Measurements from ENCODE around the gene CELF4. TPM values are rescaled to one million over a fixed set of nuclear protein-coding genes. Genes with fewer than 3 reads are reported as not detected.

Gene CELF4
- total RNA-seq, 1 donor from 2014 or later: not detected

DNA sequence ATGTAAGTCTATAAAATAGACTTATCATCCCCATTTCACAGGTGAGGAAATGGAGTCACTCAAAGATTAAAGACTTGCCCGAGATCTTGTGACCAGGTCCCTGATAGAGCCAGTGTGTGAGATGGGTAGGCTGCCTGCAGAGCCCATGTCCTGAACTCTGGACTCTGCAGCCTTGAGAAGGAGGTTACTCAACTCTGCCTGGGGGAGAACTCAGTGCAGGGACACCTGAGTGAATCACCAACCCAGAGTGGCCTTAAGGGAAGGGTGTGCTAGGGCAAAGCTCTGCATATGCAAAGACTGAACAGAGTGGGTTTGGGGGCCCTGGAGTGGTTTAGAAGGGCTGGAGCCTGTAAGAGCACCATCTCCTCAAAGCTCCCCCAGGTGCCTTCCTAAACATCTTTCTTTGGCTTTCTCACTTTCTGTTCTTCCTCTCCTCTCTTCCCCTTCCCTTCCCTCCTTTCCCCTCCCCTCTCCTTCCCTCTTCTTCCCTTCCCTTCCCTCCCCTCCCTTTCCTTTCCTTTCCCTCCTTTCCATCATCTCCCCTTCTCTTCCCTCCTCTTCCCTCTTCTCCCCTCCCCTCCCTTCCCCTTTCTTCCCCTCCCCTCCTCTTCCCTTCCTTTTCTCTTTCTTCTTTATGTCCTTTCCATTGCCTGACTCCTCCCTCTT, 67.6 kb downstream of the CELF4 start:
- DNase-seq (ENCODE audit: low read depth): no peak

GRCh38 chr18:37496568-37496967, 69.0 kb downstream of the CELF4 start:
- DNase-seq (ENCODE audit: low read depth): no peak

- no peak for DNase-seq (ENCODE audit: low read depth)
Measured at GRCh38 chr18:37495354-37495753, 70.2 kb downstream of the CELF4 start.

- no peak for DNase-seq (ENCODE audit: low read depth)
Measured at GRCh38 chr18:37494406-37494805, 71.2 kb downstream of the CELF4 start.

DNA sequence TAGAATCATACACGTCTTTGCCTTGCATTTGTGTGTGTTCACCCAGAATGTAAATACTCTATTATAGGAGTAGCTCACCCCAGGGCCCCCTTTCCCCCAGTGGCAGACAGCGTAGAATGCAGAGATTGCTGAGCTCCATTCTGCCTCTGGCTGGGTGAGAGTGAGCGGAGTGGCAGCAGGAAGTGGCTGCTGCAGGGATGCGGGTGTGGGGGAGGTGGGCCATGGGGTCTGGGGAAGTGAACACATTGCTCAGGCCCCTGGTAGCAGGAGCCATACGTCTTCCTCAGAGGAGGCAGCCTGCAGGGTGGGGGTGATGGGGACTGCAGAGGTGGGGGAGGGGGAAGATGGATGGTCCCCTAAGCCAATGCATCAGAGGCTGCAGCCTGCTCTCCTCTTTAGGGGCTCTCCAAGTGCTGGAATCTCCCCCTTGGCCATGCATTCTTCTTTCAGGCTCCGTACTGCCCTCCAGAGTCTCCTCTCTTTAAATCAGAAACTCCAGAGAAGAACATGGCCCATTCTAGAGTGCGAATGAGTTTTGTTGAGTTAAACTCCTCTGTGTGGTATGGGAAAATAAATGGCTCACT, 72.2 kb downstream of the CELF4 start:
- DNase-seq (ENCODE audit: low read depth): no peak

DNA sequence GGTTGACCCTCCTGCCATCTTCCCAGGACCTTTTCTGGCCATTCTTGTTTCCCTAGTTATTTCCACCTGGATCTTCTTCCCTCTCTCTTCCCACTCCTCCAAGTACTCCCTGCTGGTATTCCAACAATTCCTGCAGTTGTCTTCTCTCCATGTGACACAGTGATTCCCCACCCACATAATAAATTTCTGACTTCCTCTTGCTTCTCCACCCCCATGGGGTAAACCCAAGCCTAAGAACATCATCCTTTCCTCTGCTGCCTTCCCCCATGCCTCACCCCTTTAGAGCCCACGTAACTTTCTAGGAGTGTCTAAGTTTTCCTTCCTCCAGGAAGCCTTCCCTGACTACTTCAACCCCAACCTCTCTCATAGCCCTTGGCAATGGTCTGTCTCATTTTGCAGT, 72.6 kb downstream of the CELF4 start:
- DNase-seq (ENCODE audit: low read depth): no peak

- DNase-seq (ENCODE audit: low read depth): no peak
Measured at GRCh38 chr18:37491526-37491925, 74.1 kb downstream of the CELF4 start.

- no peak for DNase-seq (ENCODE audit: low read depth)
Measured at GRCh38 chr18:37489998-37490397, 75.6 kb downstream of the CELF4 start.

DNA sequence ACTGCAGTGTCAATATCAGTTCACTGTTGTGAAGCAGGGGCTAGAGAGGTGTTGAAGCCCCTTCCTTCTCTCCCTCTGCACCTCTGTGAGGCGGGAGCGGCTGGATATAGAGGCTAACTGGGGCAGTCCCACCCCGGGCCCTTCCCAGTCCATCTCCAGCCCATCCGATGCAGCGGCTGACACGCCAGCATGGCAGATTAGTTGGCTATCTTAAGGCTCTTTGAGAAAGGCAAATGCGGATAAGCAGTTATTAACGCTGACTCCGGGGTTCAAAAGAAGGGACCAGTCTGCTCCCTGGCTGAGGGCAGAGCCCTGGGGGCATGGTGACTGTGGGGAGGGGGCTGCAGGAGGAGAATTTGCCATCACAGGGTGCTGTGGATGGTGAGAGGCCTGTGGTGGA, 76.6 kb downstream of the CELF4 start:
- no peak for DNase-seq (ENCODE audit: low read depth)

- DNase-seq (ENCODE audit: low read depth): no peak
Measured at GRCh38 chr18:37487400-37487867, 78.2 kb downstream of the CELF4 start.

DNA sequence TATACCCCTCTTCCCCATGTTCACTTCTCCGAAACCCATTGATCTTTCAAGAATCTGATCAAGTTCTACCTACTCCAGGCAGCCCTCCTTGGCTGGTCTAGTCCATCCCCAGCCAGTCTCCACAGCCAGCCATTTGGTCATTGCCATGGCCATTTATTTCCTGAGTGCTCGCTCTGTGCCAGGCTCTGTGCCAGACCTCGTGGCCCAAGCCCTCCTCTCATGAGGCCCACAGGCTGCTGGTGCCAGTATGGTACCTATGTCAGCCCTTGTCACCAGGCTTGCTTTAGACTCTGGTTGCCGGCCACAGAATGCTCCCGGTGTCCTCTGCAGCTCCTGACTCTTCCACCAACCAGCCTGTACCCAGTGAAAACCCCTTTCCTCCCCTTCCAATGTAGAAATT, 78.8 kb downstream of the CELF4 start:
- no peak for DNase-seq (ENCODE audit: low read depth)

DNA sequence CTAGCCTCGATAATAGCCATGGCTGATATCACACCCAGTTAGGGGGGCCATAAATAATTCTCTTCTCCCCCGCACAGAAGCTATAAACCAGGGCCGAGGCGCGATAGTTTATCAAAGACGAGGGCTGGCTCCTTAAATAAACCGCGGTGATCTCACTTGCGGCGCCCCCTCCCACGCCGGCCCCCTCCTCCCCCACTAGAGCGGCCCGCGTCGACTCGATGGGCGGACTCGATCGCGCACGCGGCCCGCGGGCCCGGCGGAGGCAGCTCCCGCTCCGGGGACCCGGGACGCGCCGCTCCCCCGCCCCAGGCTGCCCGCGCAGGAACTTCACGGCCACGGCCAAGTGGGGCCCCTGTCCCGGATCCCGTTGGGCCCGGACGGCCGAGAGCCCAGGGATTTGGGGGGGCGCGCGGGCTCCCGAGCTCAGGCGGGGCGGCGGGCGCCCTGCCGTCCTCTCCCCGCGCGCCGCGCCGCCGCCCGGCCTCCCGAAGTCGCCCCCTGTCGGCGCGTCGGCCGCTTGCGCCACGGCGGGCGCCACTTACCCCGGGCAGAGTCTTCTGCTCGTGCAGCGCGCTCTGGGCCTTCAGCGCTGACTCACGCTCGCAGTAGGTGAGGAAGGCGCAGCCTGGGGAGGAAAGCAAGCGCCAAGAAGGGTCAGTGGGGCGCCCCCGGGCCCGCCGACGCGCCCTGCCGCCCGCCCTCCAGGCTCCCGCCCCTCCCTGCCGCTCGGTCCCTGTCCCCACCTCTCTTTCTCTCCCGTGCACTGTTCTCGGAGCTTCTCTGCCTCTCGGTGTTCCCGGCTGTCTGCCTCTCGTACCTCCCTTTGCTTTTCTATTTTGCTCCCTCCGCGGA, 80.4 kb downstream of the CELF4 start:
- DNase-seq (ENCODE audit: low read depth): no peak

DNA sequence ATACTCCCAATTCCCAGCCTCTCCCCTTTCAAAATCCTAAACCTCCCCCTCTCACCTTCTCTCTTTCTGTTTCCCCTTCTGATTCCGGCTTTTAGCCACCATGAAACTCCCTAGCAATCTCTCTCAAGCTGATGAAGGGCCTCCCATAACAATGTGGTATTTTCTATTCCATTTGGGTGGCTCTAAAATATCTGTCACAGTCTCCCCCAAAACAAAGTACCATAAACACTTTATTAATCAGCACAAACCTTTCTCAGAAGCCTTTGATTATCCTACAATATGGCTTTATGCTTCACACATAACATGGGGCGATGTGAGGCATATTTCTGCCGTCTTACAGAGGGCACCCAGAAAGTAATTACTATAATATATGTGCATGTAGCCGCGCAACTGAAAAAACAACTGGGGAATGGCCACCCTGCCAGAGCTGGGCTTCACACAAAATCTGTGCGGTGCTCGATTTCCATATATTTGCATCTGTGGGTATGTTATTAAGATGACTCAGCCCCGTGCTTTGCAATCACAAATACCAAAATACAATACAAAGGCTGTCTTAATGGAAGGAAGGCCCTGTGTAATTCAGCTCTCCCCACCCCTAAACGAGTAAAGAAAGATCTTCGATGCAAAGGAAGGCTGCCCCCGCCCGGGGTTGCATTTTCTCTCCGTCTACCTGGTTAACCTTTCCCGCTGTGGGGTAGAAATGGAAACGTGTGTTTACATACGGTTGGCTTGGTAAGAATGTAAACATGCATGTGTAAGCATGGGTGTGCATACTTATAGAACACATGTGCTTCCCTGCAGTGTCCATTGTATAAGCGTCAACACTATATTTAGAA, 81.4 kb downstream of the CELF4 start:
- DNase-seq (ENCODE audit: low read depth): no peak

- DNase-seq (ENCODE audit: low read depth): peak; percentile 65
Measured at GRCh38 chr18:37483221-37483971, 82.2 kb downstream of the CELF4 start.

GRCh38 chr18:37482433-37482832, 83.2 kb downstream of the CELF4 start:
- no peak for DNase-seq (ENCODE audit: low read depth)

- no peak for DNase-seq (ENCODE audit: low read depth)
Measured at GRCh38 chr18:37482002-37482401, 83.6 kb downstream of the CELF4 start.

- no peak for DNase-seq (ENCODE audit: low read depth)
Measured at GRCh38 chr18:37481491-37481890, 84.1 kb downstream of the CELF4 start.

DNA sequence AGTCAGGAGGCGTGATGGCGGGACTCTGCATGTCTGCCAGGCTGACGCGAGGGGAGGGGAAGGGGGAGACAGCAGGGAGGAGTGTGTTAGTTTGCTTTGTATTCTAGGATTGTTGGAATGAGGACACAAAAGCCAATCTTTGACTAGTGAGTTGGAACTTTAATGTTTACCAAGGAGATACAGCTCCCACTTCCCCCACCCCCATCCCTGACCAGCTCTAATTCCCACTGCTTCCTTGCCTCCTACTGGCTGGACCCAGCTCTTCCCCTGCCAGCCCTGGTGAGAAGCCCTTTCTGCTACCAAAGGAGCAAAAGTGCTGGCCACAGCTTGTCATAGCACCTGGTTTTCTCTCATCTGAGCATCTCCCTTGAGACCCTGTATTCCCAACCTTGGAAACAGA, 84.5 kb downstream of the CELF4 start:
- DNase-seq (ENCODE audit: low read depth): no peak

DNA sequence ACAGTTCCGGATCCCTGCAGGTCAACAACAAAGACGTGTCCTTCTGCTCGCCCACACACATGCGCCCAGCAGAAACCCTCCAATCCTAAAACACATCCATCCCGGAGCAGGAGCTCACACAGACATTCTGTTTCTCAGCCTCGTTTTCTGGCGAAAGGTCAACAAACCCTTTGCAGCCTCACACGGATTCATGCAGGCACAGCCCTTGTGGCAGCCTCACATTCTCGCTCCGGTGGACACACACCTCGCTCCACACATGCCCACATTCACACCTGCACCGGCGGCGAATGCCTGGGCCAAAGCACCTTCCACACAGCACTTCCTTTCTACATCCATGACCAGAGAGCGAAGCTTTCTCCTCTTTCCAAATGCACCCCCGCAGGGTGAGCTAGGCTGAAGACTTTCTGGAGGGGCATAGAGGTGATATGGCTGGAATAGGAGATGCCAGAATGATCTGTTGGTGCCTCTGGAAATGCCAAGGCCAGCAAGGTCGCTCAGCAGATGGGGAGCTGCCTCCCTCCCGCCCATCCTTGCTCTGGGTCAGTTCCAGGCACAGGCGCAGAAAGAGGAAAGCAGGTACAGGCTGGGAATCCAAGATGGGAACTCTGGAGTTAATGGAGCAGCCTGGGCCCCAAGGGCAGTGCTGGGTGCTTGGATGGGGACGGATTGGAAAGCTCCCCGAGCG, 88.8 kb downstream of the CELF4 start:
- DNase-seq (ENCODE audit: low read depth): no peak

- DNase-seq (ENCODE audit: low read depth): peak; percentile 23
Measured at GRCh38 chr18:37476182-37476581, 89.4 kb downstream of the CELF4 start.

Measured in myocyte (in vitro differentiated cells).